B cell (primary cell): Measurements from ENCODE around the gene BNIP5. TPM values are rescaled to one million over a fixed set of nuclear protein-coding genes. Genes with fewer than 3 reads are reported as not detected.

Experiments used
- ATAC-seq: fragments of 200-7000 bp; cut with Tn5 transposase; one replicate; pipeline ENCODE4 v1.10.0; 2021; ENCODE audit warnings: low read depth, mild to moderate bottlenecking, moderate number of reproducible peaks, moderate library complexity
- CTCF ChIA-PET: fragments of 350-600 bp; sonication (Branson Sonifier 250); formaldehyde crosslinking; loops from one replicate; lab custom pipeline; 2021; ENCODE audit warnings: antibody characterized with exemption, inconsistent platforms; lab: Charles Lee
- POLR2A ChIA-PET: fragments of 350-600 bp; sonication (Branson Sonifier 250); formaldehyde crosslinking; loops from one replicate; lab custom pipeline; 2021; ENCODE audit warnings: antibody characterized with exemption; lab: Charles Lee
- DNase-seq: peaks from one replicate; pipeline ENCODE4 v3.0.0; 2013
- H2AFZ ChIP-seq: 2 replicates; pipeline ENCODE4 v1.6.1; 2012; ENCODE audit warnings: mild to moderate bottlenecking, low read depth, low read length; ENCODE audit not compliant: insufficient read depth, poor library complexity, severe bottlenecking
- H3K27ac ChIP-seq, 2 donors: 1 replicate in 1 of 2; 2 replicates in 1 of 2; pipeline ENCODE4 v1.5.1; 2012 to 2013; ENCODE audit warnings: low read length in 2 of 2, mild to moderate bottlenecking in 2 of 2, moderate library complexity in 1 of 2
- H3K27me3 ChIP-seq, 4 experiments: fragments of 200-600 bp in 1 of 4; sonication (generic) in 1 of 4; replicated peaks in 1 of 4; 1 replicate in 2 of 4; 2 replicates in 2 of 4; pipeline versions ENCODE4 v1.6.1 to v1.7.0; 2013 to 2016; ENCODE audit warnings: low read length in 3 of 4, mild to moderate bottlenecking in 2 of 4, mixed read lengths in 1 of 4, moderate library complexity in 1 of 4; ENCODE audit not compliant: insufficient read depth in 4 of 4, control insufficient read depth in 3 of 4; ENCODE audit errors: control extremely low read depth in 1 of 4
- H3K36me3 ChIP-seq, 2 experiments: replicated peaks in 1 of 2; 1 replicate in 1 of 2; 2 replicates in 1 of 2; pipeline versions ENCODE4 v1.6.1 to v1.7.1; 2013; ENCODE audit warnings: low read length in 1 of 2; ENCODE audit not compliant: insufficient read depth in 2 of 2, control insufficient read depth in 1 of 2; ENCODE audit errors: control extremely low read depth in 1 of 2, extremely low read depth in 1 of 2
- H3K4me1 ChIP-seq, 2 donors: fragments of 200-600 bp in 1 of 2; sonication (generic) in 1 of 2; 1 replicate in 1 of 2; 2 replicates in 1 of 2; pipeline versions ENCODE4 v1.5.1 to v1.6.1; 2013 to 2017; ENCODE audit warnings: low read length in 2 of 2; ENCODE audit not compliant: control insufficient read depth in 2 of 2, insufficient read depth in 2 of 2
- H3K4me2 ChIP-seq: replicated peaks from 2 replicates; pipeline ENCODE3; 2012; ENCODE audit warnings: mild to moderate bottlenecking, low read depth, low read length; ENCODE audit not compliant: poor library complexity, severe bottlenecking
- H3K4me3 ChIP-seq, 5 experiments: fragments of 200-600 bp in 1 of 5; sonication (generic) in 1 of 5; 1 replicate in 3 of 5; 2 replicates in 2 of 5; pipeline versions ENCODE4 v1.5.1 to v1.7.0; 2011 to 2016; ENCODE audit warnings: low read length in 4 of 5, mild to moderate bottlenecking in 4 of 5, low read depth in 2 of 5, control low read depth in 1 of 5, moderate library complexity in 1 of 5; ENCODE audit not compliant: insufficient read depth in 1 of 5; ENCODE audit errors: control extremely low read depth in 1 of 5, extremely low read depth in 1 of 5
- H3K79me2 ChIP-seq: fragments of 200-600 bp; sonication (generic); one replicate; pipeline ENCODE4 v1.6.0; 2016; ENCODE audit warnings: low read length; ENCODE audit not compliant: control insufficient read depth, insufficient read depth
- H3K9ac ChIP-seq: fragments of 200-600 bp; sonication (generic); 2 replicates; pipeline ENCODE4 v1.6.1; 2017; ENCODE audit warnings: mild to moderate bottlenecking, low read length, moderate library complexity
- H3K9me3 ChIP-seq, 3 donors: one replicate each; pipeline versions ENCODE4 v1.6.1 to v1.7.1; 2013; ENCODE audit warnings: low read length in 2 of 3; ENCODE audit not compliant: control insufficient read depth in 2 of 3, insufficient read depth in 1 of 3; ENCODE audit errors: control extremely low read depth in 1 of 3
- H4K20me1 ChIP-seq: 2 replicates; pipeline ENCODE4 v1.6.0; 2012; ENCODE audit warnings: mild to moderate bottlenecking, low read length; ENCODE audit not compliant: insufficient read depth, control insufficient read depth, poor library complexity, severe bottlenecking
- H3K27ac Mint-ChIP-seq: one replicate; pipeline ENCODE4 v1.8.0; 2021; ENCODE audit warnings: mixed read lengths
- H3K27me3 Mint-ChIP-seq: one replicate; pipeline ENCODE4 v1.8.0; 2021; ENCODE audit warnings: mixed read lengths
- H3K4me1 Mint-ChIP-seq: one replicate; pipeline ENCODE4 v1.8.0; 2021; ENCODE audit warnings: mixed read lengths
- H3K4me3 Mint-ChIP-seq: one replicate; pipeline ENCODE4 v1.8.0; 2021; ENCODE audit warnings: mixed read lengths
- H3K9me3 Mint-ChIP-seq: one replicate; pipeline ENCODE4 v1.8.0; 2022; ENCODE audit warnings: mixed read lengths; ENCODE audit not compliant: insufficient read depth
- EZH2 ChIP-seq: IDR thresholded peaks from 2 replicates; pipeline ENCODE4 v1.6.1; 2012; ENCODE audit warnings: borderline replicate concordance, low read depth, mild to moderate bottlenecking, moderate library complexity, low read length; ENCODE audit not compliant: insufficient read depth, poor library complexity, severe bottlenecking
- whole genome bisulfite sequencing: methylation state at CpG from one replicate; pipeline ENCODE4 v1.1.5; 2013; ENCODE audit warnings: missing lambda C conversion rate; ENCODE audit not compliant: insufficient coverage; 5-methylcytosine and 5-hydroxymethylcytosine counted together
- intact Hi-C: fragments of 100-400 bp; cut with micrococcal nuclease; formaldehyde crosslinking; loops from one replicate; pipeline ENCODE4 v1.10.0; 2022
- polyA plus RNA-seq: library from polyadenylated mRNA; depleted of rRNA; stranded (reverse); fragments of >200 nt; gene quantifications from 2 replicates; pipeline ENCODE4 v1.2.3, GENCODE V29; 2012
- total RNA-seq, 2 donors: library from RNA; stranded (reverse); fragments of 120-200 nt in 1 of 2; gene quantifications; 1 replicate in 1 of 2; 2 replicates in 1 of 2; pipeline versions ENCODE4 v1.2.3 to v1.2.4, GENCODE V29; 2013 to 2022
- TF ChIP-seq, protein P1 (sequence below): fragments of 200-600 bp; IDR thresholded peaks from one replicate; pipeline ENCODE4 v1.8.0; 2022; ENCODE audit warnings: antibody characterized with exemption, mild to moderate bottlenecking

The BNIP5 gene
- total and polyA plus RNA-seq, 2 donors (not counting 1 experiment from before 2014, with no cell fraction given) = 0.06 to 0.10 TPM

DNA sequence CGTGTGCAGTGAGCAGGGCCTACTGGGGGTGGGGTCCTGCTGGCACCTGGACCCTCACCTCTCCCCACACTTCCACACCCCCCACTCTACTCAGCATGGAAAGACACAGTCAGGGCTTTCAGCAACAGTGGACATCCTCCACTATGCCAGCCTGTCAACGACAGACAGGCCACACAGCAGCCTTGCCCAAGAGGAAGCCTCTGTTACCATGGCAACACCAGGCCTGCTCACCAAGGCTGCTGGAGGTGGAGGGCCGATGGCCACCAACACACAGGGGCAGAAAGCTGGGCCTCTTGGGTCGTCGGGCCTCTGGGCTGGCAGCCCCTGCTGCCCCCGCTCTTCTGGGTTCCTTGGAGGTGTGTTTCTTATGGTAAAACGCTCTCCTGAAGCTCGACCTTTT lies 13.6 kb downstream of the BNIP5 start:
- Histone ChIP-seq H3K4me1 (no peaks in the 10 kb centered on the region), H3K27ac (no peak overlapping the region), H3K9ac (no peak overlapping the region), H3K4me3 (no peak overlapping the region), H4K20me1 (no peaks in the 10 kb centered on the region), H3K79me2 (no peaks in the 10 kb centered on the region), H3K9me3 (no peaks in the 10 kb centered on the region), H3K36me3 (no peaks in the 10 kb centered on the region), H2AFZ (no peak overlapping the region), H3K4me2 (no peak overlapping the region), H3K27me3 (peaks cover 0 to 3% (median 0%) of the 10 kb centered on the region in 4 experiments)
- H3K27me3 Mint-ChIP-seq = peaks cover 5% of the 10 kb centered on the region
- H3K4me3 Mint-ChIP-seq = no peak overlapping the region
- no peaks in the 10 kb centered on the region for H3K9me3 Mint-ChIP-seq
- DNase-seq (no peak), ATAC-seq (no peak)
- TF ChIP-seq, protein P1, sequence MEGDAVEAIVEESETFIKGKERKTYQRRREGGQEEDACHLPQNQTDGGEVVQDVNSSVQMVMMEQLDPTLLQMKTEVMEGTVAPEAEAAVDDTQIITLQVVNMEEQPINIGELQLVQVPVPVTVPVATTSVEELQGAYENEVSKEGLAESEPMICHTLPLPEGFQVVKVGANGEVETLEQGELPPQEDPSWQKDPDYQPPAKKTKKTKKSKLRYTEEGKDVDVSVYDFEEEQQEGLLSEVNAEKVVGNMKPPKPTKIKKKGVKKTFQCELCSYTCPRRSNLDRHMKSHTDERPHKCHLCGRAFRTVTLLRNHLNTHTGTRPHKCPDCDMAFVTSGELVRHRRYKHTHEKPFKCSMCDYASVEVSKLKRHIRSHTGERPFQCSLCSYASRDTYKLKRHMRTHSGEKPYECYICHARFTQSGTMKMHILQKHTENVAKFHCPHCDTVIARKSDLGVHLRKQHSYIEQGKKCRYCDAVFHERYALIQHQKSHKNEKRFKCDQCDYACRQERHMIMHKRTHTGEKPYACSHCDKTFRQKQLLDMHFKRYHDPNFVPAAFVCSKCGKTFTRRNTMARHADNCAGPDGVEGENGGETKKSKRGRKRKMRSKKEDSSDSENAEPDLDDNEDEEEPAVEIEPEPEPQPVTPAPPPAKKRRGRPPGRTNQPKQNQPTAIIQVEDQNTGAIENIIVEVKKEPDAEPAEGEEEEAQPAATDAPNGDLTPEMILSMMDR = no peak
- TF ChIP-seq EZH2 = no peak
- intact Hi-C loops = no loop called here
- peaks cover 2% of the 10 kb centered on the region for H3K4me1 Mint-ChIP-seq
- CTCF ChIA-PET = interaction anchor here (0.8 kb wide), 1 partner anchor 21 kb away, joined by 3 read pairs; no protein-coding TSS in a partner anchor
- POLR2A ChIA-PET = no interaction called here
- no peak overlapping the region for H3K27ac Mint-ChIP-seq
- WGBS = 93% methylated on average over 7 of the region's 8 CpGs

GRCh38 chr6:36322591-36322990 lies 14.1 kb downstream of the BNIP5 start:
- Histone ChIP-seq H3K4me1 (no peaks in the 10 kb centered on the region), H3K79me2 (no peaks in the 10 kb centered on the region), H4K20me1 (no peaks in the 10 kb centered on the region), H3K9me3 (no peaks in the 10 kb centered on the region), H3K27ac (no peak overlapping the region), H3K9ac (no peak overlapping the region), H3K27me3 (peaks cover 0 to 3% (median 0%) of the 10 kb centered on the region in 4 experiments), H3K4me2 (no peak overlapping the region), H3K36me3 (no peaks in the 10 kb centered on the region), H2AFZ (no peak overlapping the region), H3K4me3 (no peak overlapping the region)
- POLR2A ChIA-PET = no interaction called here
- DNase-seq (no peak), ATAC-seq (no peak)
- H3K9me3 Mint-ChIP-seq = no peaks in the 10 kb centered on the region
- TF ChIP-seq, protein P1 = no peak
- no peak for TF ChIP-seq EZH2
- intact Hi-C loops = no loop called here
- no peak overlapping the region for H3K4me3 Mint-ChIP-seq
- peaks cover 2% of the 10 kb centered on the region for H3K4me1 Mint-ChIP-seq
- peaks cover 5% of the 10 kb centered on the region for H3K27me3 Mint-ChIP-seq
- CTCF ChIA-PET = interaction anchor here (1.6 kb wide), 1 partner anchor 20 kb away, joined by 4 read pairs; no protein-coding TSS in a partner anchor
- 100% methylated on average over 3 of the region's 3 CpGs for WGBS
- no peak overlapping the region for H3K27ac Mint-ChIP-seq
